CD4-positive, alpha-beta T cell treated with Interferon gamma for 1 hour (primary cell): ENCODE data around the gene CYP4X1.
"Not testable (repeated sequence)": the region's sequence is repeated elsewhere in the genome, so short reads cannot be mapped to it uniquely, and the experiment has no call there.

ENCODE experiments used
- DNase-seq: peaks from one replicate; pipeline ENCODE4 v3.0.0-alpha.2; 2020

CYP4X1 gene

DNA sequence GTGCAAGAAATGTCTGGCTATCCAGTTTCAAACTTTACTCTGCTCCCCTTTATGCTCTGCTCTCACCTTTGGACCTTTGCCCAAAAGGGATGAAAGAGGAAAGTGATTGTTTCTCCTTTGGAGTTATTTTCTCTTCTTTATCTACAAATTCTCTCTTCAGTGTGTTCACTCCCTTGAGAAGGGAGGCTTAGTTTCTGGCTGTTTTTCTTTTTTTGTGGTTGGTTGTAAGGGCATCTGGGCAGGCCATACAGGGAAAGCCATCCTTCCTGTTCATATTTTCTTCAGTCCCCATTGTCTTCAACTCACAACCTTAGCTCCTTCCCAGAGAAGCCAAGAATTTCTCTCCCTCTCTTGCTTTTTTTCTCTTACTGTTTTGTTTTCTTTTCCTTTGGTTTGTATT, 46.0 kb downstream of the CYP4X1 start:
- DNase-seq, result not testable (repeated sequence)

DNA sequence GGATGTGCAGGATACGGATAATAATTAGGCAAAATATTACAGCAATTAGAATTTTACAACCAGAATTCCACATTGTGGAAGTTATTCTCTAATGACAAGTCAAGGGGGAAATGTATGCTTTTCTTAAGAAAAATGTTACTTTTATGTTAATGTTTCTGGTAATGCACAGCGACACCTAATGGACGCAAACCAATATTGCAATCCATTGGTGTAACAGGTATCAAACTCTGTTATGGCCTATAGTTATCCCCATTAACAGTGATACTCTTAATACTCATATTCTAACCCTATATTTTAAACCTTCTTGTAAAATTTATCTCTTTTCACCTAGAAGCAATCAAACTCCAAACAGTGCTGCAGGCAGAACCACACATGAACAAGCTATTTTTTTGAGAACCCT, 65.9 kb downstream of the CYP4X1 start:
- not testable (repeated sequence) for DNase-seq

DNA sequence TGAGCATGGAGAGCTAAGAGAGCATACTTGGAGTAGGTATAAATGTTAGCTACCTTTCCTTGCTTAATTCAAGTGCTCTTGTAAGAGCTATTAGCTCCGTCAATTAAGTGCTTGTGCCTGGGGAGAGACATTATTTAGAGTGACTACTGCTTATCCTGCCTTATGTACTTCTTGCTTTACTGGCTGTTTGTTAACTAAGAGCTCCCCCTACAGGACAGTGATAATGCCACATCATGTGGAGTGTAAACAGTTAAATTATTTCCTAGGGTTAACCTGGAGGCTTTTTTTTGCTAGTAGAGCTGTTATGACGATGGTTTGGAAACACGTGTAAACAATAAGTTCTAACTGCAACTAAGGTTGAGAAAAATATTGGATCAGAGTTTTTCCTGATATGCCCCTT, 68.0 kb downstream of the CYP4X1 start:
- not testable (repeated sequence) for DNase-seq
